ENCODE measurements around the gene IGSF21. TPM values are rescaled to one million over a fixed set of nuclear protein-coding genes. Genes with fewer than 3 reads are reported as not detected.
A peak's percentile ranks its signal among the peaks of the same experiment; 100 is the strongest.

Gene IGSF21
- total and polyA plus RNA-seq, 2 of the 8 experiments (the other 6 are each of a cell fraction or from before 2014, with no cell fraction given), result 22.5 to 28.5 TPM

- no peak overlapping the region for H3K23ac ChIP-seq (ENCODE audit: insufficient read length)
- no peaks in the 10 kb centered on the region for H3K27me3 ChIP-seq (replicated peaks in 1 of 4; ENCODE audit: control insufficient read depth in 3 of 4, extremely low read depth in 1 of 4, insufficient read depth in 3 of 4, low read length in 3 of 4)
- H3K14ac ChIP-seq (ENCODE audit: insufficient read length), result no peak overlapping the region
- no peak overlapping the region for H3K56ac ChIP-seq (replicated peaks; ENCODE audit: insufficient read length, low read depth, low read length)
- peaks cover 3% of the 10 kb centered on the region; the same call in 1 of the 2 replicates for H3K23me2 ChIP-seq (ENCODE audit: low read depth, low read length)
- no peak overlapping the region for H3K4ac ChIP-seq (replicated peaks; ENCODE audit: insufficient read length, low read depth, low read length)
- DNase-seq (ENCODE audit: low read depth in 1 of 2, low spot score in 2 of 2) (no peak), FAIRE-seq (peak; percentile 24)
- 66% methylated on average over 5 of the region's 5 CpGs; no CpG with 5 or more reads in 1 of the 2 experiments for WGBS, 2 experiments (ENCODE audit: extremely low coverage in 1 of 2, insufficient coverage in 1 of 2, insufficient read length in 1 of 2, insufficient replicate concordance in 2 of 2, low coverage in 1 of 2, low lambda C conversion rate in 2 of 2, missing lambda C conversion rate in 1 of 2)
- no peaks in the 10 kb centered on the region for H3K9me3 ChIP-seq (ENCODE audit: insufficient read depth in 2 of 2, low read depth in 1 of 2, low read length in 1 of 2)
- peak overlapping the region; percentile 32 for H4K91ac ChIP-seq (replicated peaks; ENCODE audit: insufficient read length, low read length)
- H2BK15ac ChIP-seq (ENCODE audit: low read length), result no peak overlapping the region
- no peak overlapping the region for H2AFZ ChIP-seq (ENCODE audit: low read length)
- no peak for TF ChIP-seq JUN (IDR thresholded peaks at IDR 0.05; ENCODE audit: low read depth, low read length)
- TF ChIP-seq SP2 (IDR thresholded peaks at IDR 0.05; ENCODE audit: low read length), result no peak
- TF ChIP-seq HDAC2 (IDR thresholded peaks at IDR 0.05; ENCODE audit: borderline replicate concordance in 1 of 2, low read depth in 2 of 2, low read length in 2 of 2), result 0 out of 4 replicates have a peak, but pooled peaks of 1 of the 2 experiments have one; percentile 3
- TF ChIP-seq JUND (IDR thresholded peaks at IDR 0.05; ENCODE audit: low read length), result no peak
- CTCF ChIA-PET (ENCODE audit: partially characterized antibody), result interaction anchor here (1.0 to 3.0 kb wide), 8 partner anchors 11 to 157 kb away, joined by 3 to 11 read pairs (median 3); no protein-coding TSS in a partner anchor
- peak overlapping the region; percentile 96 for H3K18ac ChIP-seq (ENCODE audit: extremely low read depth, low read length)
- H2BK5ac ChIP-seq (ENCODE audit: low read depth, low read length), result peak overlapping the region; percentile 89
- no peaks in the 10 kb centered on the region for H4K20me1 ChIP-seq (replicated peaks in 1 of 2; ENCODE audit: control insufficient read depth in 1 of 2, insufficient read depth in 2 of 2, low read length in 2 of 2)
- H3K4me3 ChIP-seq (ENCODE audit: extremely low read depth in 1 of 4, insufficient read depth in 2 of 4, low read depth in 3 of 4, low read length in 4 of 4), result peak overlapping the region in 1 of 4 experiments; percentile 7; a peak in 2 of 8 replicates
- H2BK12ac ChIP-seq (ENCODE audit: low read depth, low read length), result peak overlapping the region; percentile 84; the same call in 1 of the 2 replicates
- H3K4me2 ChIP-seq (ENCODE audit: insufficient read depth in 1 of 2, low read depth in 2 of 2, low read length in 2 of 2), result peak overlapping the region; percentile 46 to 61; a peak in 3 of 4 replicates
- H3K79me1 ChIP-seq (ENCODE audit: low read depth, low read length), result no peaks in the 10 kb centered on the region
- no peak overlapping the region; a peak in 1 of 7 replicates for H3K9ac ChIP-seq (replicated peaks in 1 of 4; ENCODE audit: extremely low read depth in 1 of 4, low read depth in 3 of 4, low read length in 3 of 4)
- no peaks in the 10 kb centered on the region for H3K36me3 ChIP-seq (ENCODE audit: control insufficient read depth in 2 of 4, insufficient read depth in 4 of 4, low read length in 3 of 4)
- no peak overlapping the region for H4K5ac ChIP-seq (ENCODE audit: insufficient read length, low read depth, low read length)
- H2AK5ac ChIP-seq (ENCODE audit: low read depth, low read length), result peak overlapping the region; percentile 87
- H3K4me1 ChIP-seq (replicated peaks in 1 of 4; ENCODE audit: control insufficient read depth in 3 of 4, insufficient read depth in 4 of 4, low read length in 3 of 4), result peaks cover 8 to 18% (median 14%) of the 10 kb centered on the region in 4 experiments
- peak overlapping the region; percentile 100; the same call in 1 of the 2 replicates for H2BK20ac ChIP-seq (ENCODE audit: low read length)
- H4K8ac ChIP-seq (ENCODE audit: extremely low read depth, insufficient read depth, low read length), result no peak overlapping the region
- H2BK120ac ChIP-seq (replicated peaks; ENCODE audit: low read depth, low read length), result peak overlapping the region; percentile 30
- no peak overlapping the region for H3K27ac ChIP-seq (ENCODE audit: low read depth, low read length)
- POLR2A ChIA-PET (ENCODE audit: partially characterized antibody), result interaction anchor here (1.4 to 3.5 kb wide), 6 partner anchors 11 to 61 kb away, joined by 3 to 18 read pairs (median 7); partner anchors contain the start of gene KLHDC7A
- H3K79me2 ChIP-seq (ENCODE audit: control insufficient read depth in 1 of 2, insufficient read depth in 2 of 2, low read length in 2 of 2), result no peaks in the 10 kb centered on the region
These were observed 312.2 kb downstream of the IGSF21 start for GRCh38 chr1:18419845-18420184.
